H1 (cell line): ENCODE results near the gene CHDH. TPM values are rescaled to one million over a fixed set of nuclear protein-coding genes. Genes with fewer than 3 reads are reported as not detected.

Experiments
- CTCF ChIA-PET: fragments of 300-600 bp; sonication (Branson Sonifier 250); formaldehyde crosslinking; loops from one replicate; lab custom pipeline; 2021; ENCODE audit not compliant: partially characterized antibody; lab: Charles Lee
- POLR2A ChIA-PET: fragments of 300-600 bp; sonication (Branson Sonifier 250); formaldehyde crosslinking; loops from one replicate; lab custom pipeline; 2021; ENCODE audit warnings: inconsistent platforms; ENCODE audit not compliant: partially characterized antibody; lab: Charles Lee
- DNase-seq, 2 experiments: peaks; one replicate each; pipeline versions ENCODE4 v3.0.0 to v3.0.0-alpha.2; 2010 to 2022; ENCODE audit warnings: low spot score in 2 of 2, low read depth in 1 of 2, mixed read lengths in 1 of 2
- FAIRE-seq: peaks from 2 replicates; lab custom pipeline; 2011; peaks lifted over from hg19 to GRCh38; lab: Jason Lieb, UNC
- H2AFZ ChIP-seq: 2 replicates; pipeline ENCODE4 v1.8.1; 2012; ENCODE audit warnings: low read length, inconsistent platforms
- H2AK5ac ChIP-seq: 2 replicates; pipeline ENCODE4 v1.6.1; 2013; ENCODE audit warnings: low read depth, low read length
- H2BK120ac ChIP-seq: replicated peaks from 2 replicates; pipeline ENCODE3; 2013; ENCODE audit warnings: low read depth, low read length, inconsistent platforms
- H2BK12ac ChIP-seq: 2 replicates; pipeline ENCODE4 v1.6.1; 2013; ENCODE audit warnings: low read depth, low read length
- H2BK15ac ChIP-seq: 2 replicates; pipeline ENCODE4 v1.6.1; 2013; ENCODE audit warnings: low read length
- H2BK20ac ChIP-seq: 2 replicates; pipeline ENCODE4 v1.6.1; 2013; ENCODE audit warnings: low read length
- H2BK5ac ChIP-seq: 2 replicates; pipeline ENCODE4 v1.6.1; 2013; ENCODE audit warnings: low read depth, low read length
- H3K14ac ChIP-seq: 2 replicates; pipeline ENCODE4 v1.6.1; 2013; ENCODE audit warnings: inconsistent platforms; ENCODE audit not compliant: insufficient read length
- H3K18ac ChIP-seq: 2 replicates; pipeline ENCODE4 v1.6.1; 2013; ENCODE audit warnings: low read length; ENCODE audit errors: extremely low read depth
- H3K23ac ChIP-seq: 2 replicates; pipeline ENCODE4 v1.6.1; 2013; ENCODE audit warnings: inconsistent platforms; ENCODE audit not compliant: insufficient read length
- H3K23me2 ChIP-seq: 2 replicates; pipeline ENCODE4 v1.6.1; 2013; ENCODE audit warnings: low read depth, low read length
- H3K27ac ChIP-seq: 2 replicates; pipeline ENCODE4 v1.6.1; 2011; ENCODE audit warnings: low read depth, low read length, inconsistent platforms
- H3K27me3 ChIP-seq, 4 experiments: replicated peaks in 1 of 4; 1 replicate in 1 of 4; 2 replicates in 3 of 4; pipeline versions ENCODE4 v1.6.1 to v1.8.1; 2011 to 2013; ENCODE audit warnings: low read length in 3 of 4, mild to moderate bottlenecking in 3 of 4, inconsistent platforms in 2 of 4, mixed read lengths in 2 of 4, moderate library complexity in 1 of 4; ENCODE audit not compliant: control insufficient read depth in 3 of 4, insufficient read depth in 3 of 4; ENCODE audit errors: extremely low read depth in 1 of 4
- H3K36me3 ChIP-seq, 4 experiments: 2 replicates each; pipeline versions ENCODE4 v1.6.1 to v1.8.1; 2011 to 2013; ENCODE audit warnings: mild to moderate bottlenecking in 4 of 4, low read length in 3 of 4, moderate library complexity in 2 of 4, control low read depth in 1 of 4, inconsistent platforms in 1 of 4; ENCODE audit not compliant: insufficient read depth in 4 of 4, control insufficient read depth in 2 of 4
- H3K4ac ChIP-seq: replicated peaks from 2 replicates; pipeline ENCODE3; 2013; ENCODE audit warnings: low read length, low read depth, mixed read lengths, inconsistent platforms; ENCODE audit not compliant: insufficient read length
- H3K4me1 ChIP-seq, 4 experiments: replicated peaks in 1 of 4; 1 replicate in 1 of 4; 2 replicates in 3 of 4; pipeline versions ENCODE4 v1.6.1 to v1.8.1; 2011 to 2013; ENCODE audit warnings: low read length in 3 of 4, inconsistent platforms in 2 of 4, mixed read lengths in 1 of 4; ENCODE audit not compliant: insufficient read depth in 4 of 4, control insufficient read depth in 3 of 4
- H3K4me2 ChIP-seq, 2 experiments: 2 replicates each; pipeline versions ENCODE4 v1.6.1 to v1.8.1; 2011 to 2013; ENCODE audit warnings: low read depth in 2 of 2, low read length in 2 of 2, control low read depth in 1 of 2, inconsistent platforms in 1 of 2, mild to moderate bottlenecking in 1 of 2; ENCODE audit not compliant: insufficient read depth in 1 of 2
- H3K4me3 ChIP-seq, 4 experiments: fragments of 200-600, 300-600 bp in 1 of 4; sonication (generic), shearing (Covaris generic), sonication (Bioruptor Twin) in 1 of 4; 2 replicates each; pipeline versions ENCODE4 v1.5.1 to v1.8.1; 2011 to 2016; ENCODE audit warnings: low read length in 4 of 4, low read depth in 3 of 4, control low read depth in 2 of 4, inconsistent platforms in 2 of 4, mild to moderate bottlenecking in 2 of 4, mixed read lengths in 1 of 4, moderate library complexity in 1 of 4; ENCODE audit not compliant: insufficient read depth in 2 of 4; ENCODE audit errors: extremely low read depth in 1 of 4
- H3K56ac ChIP-seq: replicated peaks from 2 replicates; pipeline ENCODE3; 2013; ENCODE audit warnings: low read depth, mild to moderate bottlenecking, mixed read lengths, low read length, inconsistent platforms; ENCODE audit not compliant: insufficient read length
- H3K79me1 ChIP-seq: 2 replicates; pipeline ENCODE4 v1.6.1; 2013; ENCODE audit warnings: low read depth, low read length, control low read depth
- H3K79me2 ChIP-seq, 2 experiments: 2 replicates each; pipeline versions ENCODE4 v1.6.1 to v1.8.1; 2012 to 2013; ENCODE audit warnings: low read length in 2 of 2, mild to moderate bottlenecking in 2 of 2, inconsistent platforms in 1 of 2; ENCODE audit not compliant: insufficient read depth in 2 of 2, control insufficient read depth in 1 of 2
- H3K9ac ChIP-seq, 4 experiments: replicated peaks in 1 of 4; 1 replicate in 1 of 4; 2 replicates in 3 of 4; pipeline versions ENCODE4 v1.6.1 to v1.8.1; 2011 to 2013; ENCODE audit warnings: low read depth in 3 of 4, low read length in 3 of 4, control low read depth in 2 of 4, mild to moderate bottlenecking in 2 of 4, moderate library complexity in 2 of 4, inconsistent platforms in 1 of 4; ENCODE audit errors: extremely low read depth in 1 of 4
- H3K9me3 ChIP-seq, 2 experiments: 2 replicates each; pipeline versions ENCODE4 v1.6.1 to v1.8.1; 2012 to 2013; ENCODE audit warnings: mild to moderate bottlenecking in 2 of 2, moderate library complexity in 2 of 2, control low read depth in 1 of 2, inconsistent platforms in 1 of 2, low read depth in 1 of 2, low read length in 1 of 2, mixed read lengths in 1 of 2; ENCODE audit not compliant: insufficient read depth in 2 of 2
- H4K20me1 ChIP-seq, 2 experiments: replicated peaks in 1 of 2; 2 replicates each; pipeline versions ENCODE3 to v1.8.1; 2011 to 2013; ENCODE audit warnings: inconsistent platforms in 2 of 2, low read length in 2 of 2, mild to moderate bottlenecking in 1 of 2; ENCODE audit not compliant: insufficient read depth in 2 of 2, control insufficient read depth in 1 of 2
- H4K5ac ChIP-seq: 2 replicates; pipeline ENCODE4 v1.6.1; 2013; ENCODE audit warnings: low read length, low read depth, mixed read lengths, inconsistent platforms; ENCODE audit not compliant: insufficient read length
- H4K8ac ChIP-seq: 2 replicates; pipeline ENCODE4 v1.8.0; 2013; ENCODE audit warnings: mild to moderate bottlenecking, moderate library complexity, low read length, inconsistent platforms; ENCODE audit not compliant: insufficient read depth; ENCODE audit errors: extremely low read depth
- H4K91ac ChIP-seq: replicated peaks from 2 replicates; pipeline ENCODE3; 2013; ENCODE audit warnings: low read length, mixed read lengths, inconsistent platforms; ENCODE audit not compliant: insufficient read length
- ATF3 ChIP-seq: IDR thresholded peaks from 2 replicates; pipeline ENCODE4 v1.6.1; 2011; ENCODE audit warnings: low read depth, mild to moderate bottlenecking, low read length; ENCODE audit not compliant: insufficient read depth
- BACH1 ChIP-seq: IDR thresholded peaks from 2 replicates; pipeline ENCODE4 v1.6.1; 2012; ENCODE audit warnings: low read length, improper control_type of control experiment
- CBX8 ChIP-seq: fragments of 300-800, 300-1000 bp; sonication (generic); IDR thresholded peaks from 2 replicates; pipeline ENCODE4 v1.7.1; 2016; ENCODE audit warnings: low read depth, low read length, borderline replicate concordance
- GTF2F1 ChIP-seq: IDR thresholded peaks from 2 replicates; pipeline ENCODE4 v1.6.1; 2012; ENCODE audit warnings: low read depth, low read length, improper control_type of control experiment, borderline replicate concordance
- POLR2AphosphoS5 ChIP-seq: IDR thresholded peaks from 2 replicates; pipeline ENCODE4 v1.6.1; 2011; ENCODE audit warnings: low read depth, low read length
- POU5F1 ChIP-seq: IDR thresholded peaks from 2 replicates; pipeline ENCODE4 v1.6.1; 2011; ENCODE audit warnings: low read depth, mild to moderate bottlenecking, low read length, moderate library complexity
- RFX5 ChIP-seq: IDR thresholded peaks from 2 replicates; pipeline ENCODE4 v1.6.1; 2011; ENCODE audit warnings: low read depth, low read length, improper control_type of control experiment, borderline replicate concordance
- SP1 ChIP-seq: IDR thresholded peaks from 2 replicates; pipeline ENCODE4 v1.6.1; 2011; ENCODE audit warnings: low read depth, low read length
- SRF ChIP-seq: IDR thresholded peaks from 2 replicates; pipeline ENCODE4 v1.6.1; 2011; ENCODE audit warnings: mild to moderate bottlenecking, low read depth, low read length, moderate library complexity
- ZNF274 ChIP-seq: IDR thresholded peaks from 2 replicates; pipeline ENCODE4 v1.7.0; 2012; ENCODE audit warnings: low read length, borderline replicate concordance; ENCODE audit errors: extremely low read depth
- polyA plus RNA-seq, 7 experiments: library from polyadenylated mRNA; depleted of rRNA in 3 of 7; stranded (reverse) in 5 of 7; unstranded in 2 of 7; fragments of >200 nt in 5 of 7; fragments of 200-250 nt in 2 of 7; gene quantifications; 1 replicate in 5 of 7; 2 replicates in 1 of 7; 4 replicates in 1 of 7; pipeline versions ENCODE4 v1.2.1 to v1.2.3, GENCODE V29; 2011 to 2013; ENCODE audit warnings: missing spikeins in 2 of 7, mixed read lengths in 2 of 7
- total RNA-seq: library from RNA; stranded (reverse); fragmentation: NEBNext Ultra II Directional; extraction: Animal tissue kit (Norgen Biotek cat#: 25700); gene quantifications from 2 replicates; pipeline ENCODE4 v1.2.1, GENCODE V29; 2021

The CHDH gene
- total and polyA plus RNA-seq, 2 of the 8 experiments (the other 6 are each of a cell fraction or from before 2014, with no cell fraction given): 4.9 to 10.3 TPM

DNA sequence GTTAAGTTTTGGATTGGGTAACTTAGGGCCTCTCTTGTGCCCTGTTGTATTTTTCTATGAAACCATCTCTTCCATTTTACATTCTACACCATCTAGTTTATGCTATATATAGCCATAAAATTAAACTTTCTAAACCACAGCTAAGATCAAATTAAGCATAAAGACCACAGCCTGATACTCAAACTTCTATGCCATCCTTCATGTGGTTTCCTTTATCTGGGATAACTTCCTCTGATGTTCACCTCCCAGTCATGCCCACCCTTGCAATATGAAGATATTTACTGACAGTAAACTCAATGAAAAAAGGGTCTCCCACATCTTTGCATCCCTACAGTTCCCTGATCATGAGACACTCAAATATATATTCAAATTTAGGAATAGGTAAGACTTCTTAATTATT is 41.2 kb upstream of the CHDH start:
- H3K14ac ChIP-seq: no peak overlapping the region
- no peak overlapping the region for H3K4me3 ChIP-seq
- no peak overlapping the region for H2AFZ ChIP-seq
- no peak overlapping the region for H4K91ac ChIP-seq
- H4K5ac ChIP-seq: no peak overlapping the region
- FAIRE-seq: no peak
- no peak overlapping the region for H2BK15ac ChIP-seq
- no peak overlapping the region for H2BK120ac ChIP-seq
- POLR2A ChIA-PET: interaction anchor here (0.6 to 1.2 kb wide), 2 partner anchors 15 to 62 kb away, joined by 4 read pairs; no protein-coding TSS in a partner anchor
- H2BK12ac ChIP-seq: no peak overlapping the region
- no peak overlapping the region for H4K8ac ChIP-seq
- H2AK5ac ChIP-seq: no peak overlapping the region
- TF ChIP-seq ATF3 (no peak), BACH1 (no peak), CBX8 (no peak), SRF (no peak), ZNF274 (no peak), POU5F1 (no peak), RFX5 (no peak), GTF2F1 (no peak), POLR2AphosphoS5 (no peak), SP1 (no peak)
- no peak overlapping the region for H3K9ac ChIP-seq
- no peak overlapping the region for H3K23ac ChIP-seq
- CTCF ChIA-PET: interaction anchor here (0.9 kb wide), 1 partner anchor 42 kb away, joined by 3 read pairs; no protein-coding TSS in a partner anchor
- H3K9me3 ChIP-seq: no peaks in the 10 kb centered on the region
- H3K4me2 ChIP-seq: no peak overlapping the region
- H2BK5ac ChIP-seq: no peak overlapping the region
- H3K27ac ChIP-seq: no peak overlapping the region
- H3K4me1 ChIP-seq: peaks cover 0 to 4% (median 2%) of the 10 kb centered on the region in 4 experiments; a peak in 3 of 7 replicates
- H4K20me1 ChIP-seq: peaks cover 0 to 2% of the 10 kb centered on the region in 2 experiments
- no peak overlapping the region for H3K56ac ChIP-seq
- no peak overlapping the region for H3K4ac ChIP-seq
- peaks cover 3 to 26% (median 11%) of the 10 kb centered on the region in 4 experiments; a peak in 6 of 8 replicates for H3K36me3 ChIP-seq
- DNase-seq: no peak
- H2BK20ac ChIP-seq: no peak overlapping the region
- H3K27me3 ChIP-seq: no peaks in the 10 kb centered on the region
- no peak overlapping the region for H3K18ac ChIP-seq
- H3K79me2 ChIP-seq: peaks cover 0 to 37% of the 10 kb centered on the region in 2 experiments; a peak in 3 of 4 replicates
- no peaks in the 10 kb centered on the region for H3K79me1 ChIP-seq
- H3K23me2 ChIP-seq: peaks cover 3% of the 10 kb centered on the region; the same call in 1 of the 2 replicates
